GM18951 (cell line): Measurements from ENCODE around the gene SPATA33.

ENCODE experiments used
- POLR2A ChIP-seq: IDR thresholded peaks from 4 replicates; pipeline ENCODE4 v1.6.1; 2011; ENCODE audit warnings: mild to moderate bottlenecking; ENCODE audit not compliant: insufficient read length, insufficient read depth; ENCODE audit errors: extremely low read depth
- in situ Hi-C: fragments of 300-500 bp; cut with MboI; formaldehyde crosslinking; loops from one replicate; pipeline ENCODE4 v1.12.0; 2022; ENCODE audit warnings: low sequenced_read_pairs, mixed read lengths, inconsistent platforms; ENCODE audit not compliant: unreplicated experiment

SPATA33 gene

GRCh38 chr16:89711601-89712273 is 54.1 kb downstream of the SPATA33 start:
- TF ChIP-seq POLR2A: peak; percentile 75
- in situ Hi-C loops: no loop called here

- no peak for TF ChIP-seq POLR2A
- in situ Hi-C loops: no loop called here
These were observed 54.7 kb downstream of the SPATA33 start for GRCh38 chr16:89712274-89712781.

GRCh38 chr16:89716493-89716892 is 58.9 kb downstream of the SPATA33 start:
- in situ Hi-C loops: no loop called here
- TF ChIP-seq POLR2A: no peak

- in situ Hi-C loops: no loop called here
- TF ChIP-seq POLR2A: no peak
These were observed 59.5 kb downstream of the SPATA33 start for GRCh38 chr16:89716916-89717687.

- in situ Hi-C loops: no loop called here
These were observed 60.3 kb downstream of the SPATA33 start for GRCh38 chr16:89717688-89718505.

More at GRCh38 chr16:89717688-89718505, 60.3 kb downstream of the SPATA33 start:
- TF ChIP-seq POLR2A: peak; percentile 7
